ENCODE results near the gene CCDC33.

Gene CCDC33

GRCh38 chr15:74225928-74226327 lies 10.2 kb upstream of the CCDC33 start:
- TF ChIP-seq TEAD4 (IDR thresholded peaks at IDR 0.05): no peak

- no peak for TF ChIP-seq CREB1 (IDR thresholded peaks at IDR 0.05; ENCODE audit: low read depth)
- TF ChIP-seq YY1 (IDR thresholded peaks at IDR 0.05; ENCODE audit: low read depth): no peak
- TF ChIP-seq, protein P1, sequence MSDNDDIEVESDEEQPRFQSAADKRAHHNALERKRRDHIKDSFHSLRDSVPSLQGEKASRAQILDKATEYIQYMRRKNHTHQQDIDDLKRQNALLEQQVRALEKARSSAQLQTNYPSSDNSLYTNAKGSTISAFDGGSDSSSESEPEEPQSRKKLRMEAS (IDR thresholded peaks at IDR 0.05): no peak
- no peak for TF ChIP-seq EGR1 (IDR thresholded peaks at IDR 0.05)
- no peak for TF ChIP-seq RAD21 (IDR thresholded peaks at IDR 0.05; ENCODE audit: low read depth)
- no peak for TF ChIP-seq FOXM1 (IDR thresholded peaks at IDR 0.05; ENCODE audit: borderline replicate concordance, low read depth)
- TF ChIP-seq ZBTB7A (IDR thresholded peaks at IDR 0.05; ENCODE audit: low read depth): no peak
- no peak for TF ChIP-seq CEBPB (IDR thresholded peaks at IDR 0.05)
- no peak for TF ChIP-seq NFIC (IDR thresholded peaks at IDR 0.05)
- TF ChIP-seq TEAD4 (IDR thresholded peaks at IDR 0.05): no peak
- no peak for TF ChIP-seq TCF12 (IDR thresholded peaks at IDR 0.05; ENCODE audit: low read depth)
- TF ChIP-seq USF1 (IDR thresholded peaks at IDR 0.05): no peak
- TF ChIP-seq REST (IDR thresholded peaks at IDR 0.05; ENCODE audit: low read depth): no peak
- no peak for TF ChIP-seq TAF1 (IDR thresholded peaks at IDR 0.05; ENCODE audit: low read depth)
- no peak for TF ChIP-seq EP300 (IDR thresholded peaks at IDR 0.05; ENCODE audit: borderline replicate concordance)
These were observed 9.2 kb upstream of the CCDC33 start for GRCh38 chr15:74226761-74227540.

- no peak for TF ChIP-seq TEAD4 (IDR thresholded peaks at IDR 0.05)
- TF ChIP-seq REST (IDR thresholded peaks at IDR 0.05; ENCODE audit: low read depth): no peak
- no peak for TF ChIP-seq CEBPB (IDR thresholded peaks at IDR 0.05)
- TF ChIP-seq ZBTB7A (IDR thresholded peaks at IDR 0.05; ENCODE audit: low read depth): no peak
- no peak for TF ChIP-seq EP300 (IDR thresholded peaks at IDR 0.05; ENCODE audit: borderline replicate concordance)
- no peak for TF ChIP-seq USF1 (IDR thresholded peaks at IDR 0.05)
- no peak for TF ChIP-seq TCF12 (IDR thresholded peaks at IDR 0.05; ENCODE audit: low read depth)
- TF ChIP-seq EGR1 (IDR thresholded peaks at IDR 0.05): no peak
- no peak for TF ChIP-seq YY1 (IDR thresholded peaks at IDR 0.05; ENCODE audit: low read depth)
- TF ChIP-seq RAD21 (IDR thresholded peaks at IDR 0.05; ENCODE audit: low read depth): no peak
- no peak for TF ChIP-seq CREB1 (IDR thresholded peaks at IDR 0.05; ENCODE audit: low read depth)
- no peak for TF ChIP-seq FOXM1 (IDR thresholded peaks at IDR 0.05; ENCODE audit: borderline replicate concordance, low read depth)
- no peak for TF ChIP-seq NFIC (IDR thresholded peaks at IDR 0.05)
- no peak for TF ChIP-seq TAF1 (IDR thresholded peaks at IDR 0.05; ENCODE audit: low read depth)
- TF ChIP-seq, protein P1 (IDR thresholded peaks at IDR 0.05): no peak
These were observed 8.0 kb upstream of the CCDC33 start for GRCh38 chr15:74227968-74228722.

- TF ChIP-seq EP300 (IDR thresholded peaks at IDR 0.05; ENCODE audit: borderline replicate concordance): no peak
- TF ChIP-seq FOXM1 (IDR thresholded peaks at IDR 0.05; ENCODE audit: borderline replicate concordance, low read depth): no peak
- TF ChIP-seq TCF12 (IDR thresholded peaks at IDR 0.05; ENCODE audit: low read depth): no peak
- TF ChIP-seq CEBPB (IDR thresholded peaks at IDR 0.05): no peak
- TF ChIP-seq CREB1 (IDR thresholded peaks at IDR 0.05; ENCODE audit: low read depth): no peak
- no peak for TF ChIP-seq REST (IDR thresholded peaks at IDR 0.05; ENCODE audit: low read depth)
- TF ChIP-seq NFIC (IDR thresholded peaks at IDR 0.05): no peak
- TF ChIP-seq ZBTB7A (IDR thresholded peaks at IDR 0.05; ENCODE audit: low read depth): no peak
- TF ChIP-seq RAD21 (IDR thresholded peaks at IDR 0.05; ENCODE audit: low read depth): no peak
- TF ChIP-seq USF1 (IDR thresholded peaks at IDR 0.05): no peak
- TF ChIP-seq TEAD4 (IDR thresholded peaks at IDR 0.05): no peak
- no peak for TF ChIP-seq YY1 (IDR thresholded peaks at IDR 0.05; ENCODE audit: low read depth)
- TF ChIP-seq, protein P1 (IDR thresholded peaks at IDR 0.05): no peak
- no peak for TF ChIP-seq TAF1 (IDR thresholded peaks at IDR 0.05; ENCODE audit: low read depth)
- TF ChIP-seq EGR1 (IDR thresholded peaks at IDR 0.05): no peak
These were observed 7.4 kb upstream of the CCDC33 start for GRCh38 chr15:74228723-74229081.
